ENCODE measurements around the gene GNAI3. TPM values are rescaled to one million over a fixed set of nuclear protein-coding genes. Genes with fewer than 3 reads are reported as not detected.
A peak's percentile ranks its signal among the peaks of the same experiment; 100 is the strongest.

GNAI3 gene
- total and polyA plus RNA-seq, 2 of the 8 experiments (the other 6 are each of a cell fraction or from before 2014, with no cell fraction given), result 4.0 to 9.8 TPM

DNA sequence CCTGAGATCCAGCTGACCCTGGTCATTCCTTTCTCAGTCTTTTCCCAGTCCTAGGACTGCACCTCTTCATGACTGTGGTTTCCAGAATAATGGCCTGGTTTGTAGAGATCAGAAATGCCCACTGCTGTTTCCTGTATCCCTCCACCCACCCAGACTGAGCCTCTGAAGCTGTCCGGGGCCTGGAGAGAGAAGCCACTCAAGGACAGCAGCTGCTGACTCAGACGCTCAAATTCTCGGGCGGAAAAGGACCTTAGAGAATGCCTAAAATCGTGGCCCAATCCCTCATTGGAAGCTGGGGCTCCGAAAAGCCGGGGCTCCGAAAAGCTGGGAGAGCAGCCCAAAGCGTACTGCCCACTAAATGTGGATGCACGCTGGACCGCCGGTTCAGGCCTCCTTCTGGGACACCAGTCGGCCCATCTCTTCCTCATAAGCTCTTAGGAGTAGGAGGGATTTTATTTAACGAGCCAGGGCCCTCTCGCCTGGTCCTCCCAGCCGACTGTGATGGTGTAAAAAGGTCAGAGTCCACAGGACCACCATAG lies 16.5 kb upstream of the GNAI3 start:
- Histone ChIP-seq H3K27ac (ENCODE audit: low read depth, low read length) (no peak overlapping the region), H2AK5ac (ENCODE audit: low read depth, low read length) (no peak overlapping the region), H2BK15ac (ENCODE audit: low read length) (no peak overlapping the region), H3K4ac (replicated peaks; ENCODE audit: insufficient read length, low read depth, low read length) (no peak overlapping the region), H4K20me1 (replicated peaks in 1 of 2; ENCODE audit: control insufficient read depth in 1 of 2, insufficient read depth in 2 of 2, low read length in 2 of 2) (no peaks in the 10 kb centered on the region), H2BK120ac (replicated peaks; ENCODE audit: low read depth, low read length) (no peak overlapping the region), H3K4me1 (replicated peaks in 1 of 4; ENCODE audit: control insufficient read depth in 3 of 4, insufficient read depth in 4 of 4, low read length in 3 of 4) (peaks cover 0 to 3% (median 1%) of the 10 kb centered on the region in 4 experiments; a peak in 4 of 7 replicates), H3K79me2 (ENCODE audit: control insufficient read depth in 1 of 2, insufficient read depth in 2 of 2, low read length in 2 of 2) (no peaks in the 10 kb centered on the region), H4K5ac (ENCODE audit: insufficient read length, low read depth, low read length) (no peak overlapping the region), H2BK5ac (ENCODE audit: low read depth, low read length) (no peak overlapping the region), H3K9ac (replicated peaks in 1 of 4; ENCODE audit: extremely low read depth in 1 of 4, low read depth in 3 of 4, low read length in 3 of 4) (no peak overlapping the region), H3K14ac (ENCODE audit: insufficient read length) (no peak overlapping the region), H3K27me3 (replicated peaks in 1 of 4; ENCODE audit: control insufficient read depth in 3 of 4, extremely low read depth in 1 of 4, insufficient read depth in 3 of 4, low read length in 3 of 4) (no peaks in the 10 kb centered on the region), H3K23me2 (ENCODE audit: low read depth, low read length) (no peaks in the 10 kb centered on the region; the same call in 1 of the 2 replicates), H2BK20ac (ENCODE audit: low read length) (no peak overlapping the region), H3K56ac (replicated peaks; ENCODE audit: insufficient read length, low read depth, low read length) (no peak overlapping the region), H2BK12ac (ENCODE audit: low read depth, low read length) (no peak overlapping the region), H3K36me3 (ENCODE audit: control insufficient read depth in 2 of 4, insufficient read depth in 4 of 4, low read length in 3 of 4) (no peaks in the 10 kb centered on the region), H3K23ac (ENCODE audit: insufficient read length) (no peak overlapping the region), H2AFZ (ENCODE audit: low read length) (no peak overlapping the region; the same call in 1 of the 2 replicates), H3K9me3 (ENCODE audit: insufficient read depth in 2 of 2, low read depth in 1 of 2, low read length in 1 of 2) (no peaks in the 10 kb centered on the region), H4K91ac (replicated peaks; ENCODE audit: insufficient read length, low read length) (no peak overlapping the region), H3K79me1 (ENCODE audit: low read depth, low read length) (no peaks in the 10 kb centered on the region), H3K4me2 (ENCODE audit: insufficient read depth in 1 of 2, low read depth in 2 of 2, low read length in 2 of 2) (no peak overlapping the region), H4K8ac (ENCODE audit: extremely low read depth, insufficient read depth, low read length) (no peak overlapping the region; the same call in 1 of the 2 replicates), H3K18ac (ENCODE audit: extremely low read depth, low read length) (peak overlapping the region; percentile 4; the same call in 1 of the 2 replicates), H3K4me3 (ENCODE audit: extremely low read depth in 1 of 4, insufficient read depth in 2 of 4, low read depth in 3 of 4, low read length in 4 of 4) (no peak overlapping the region)
- FAIRE-seq, result no peak
- DNase-seq (ENCODE audit: low read depth in 1 of 2, low spot score in 2 of 2), result no peak
- ChIA-PET POLR2A (ENCODE audit: partially characterized antibody) (interaction anchor here (0.8 to 2.8 kb wide), 11 partner anchors 12 to 291 kb away, joined by 3 to 20 read pairs (median 5); partner anchors contain the start of genes AMIGO1, ATXN7L2, CYB561D1 and GNAI3), CTCF (ENCODE audit: partially characterized antibody) (interaction anchor here (0.6 to 26.3 kb wide), 55 partner anchors 9 to 483 kb away, joined by 3 to 1755 read pairs (median 4); partner anchors contain the start of genes AMIGO1, ATXN7L2, CYB561D1 and GPR61)
- TF ChIP-seq TEAD4 (IDR thresholded peaks at IDR 0.05; ENCODE audit: low read depth, low read length) (no peak), SUZ12 (IDR thresholded peaks at IDR 0.05; ENCODE audit: low read length) (no peak), NANOG (IDR thresholded peaks at IDR 0.05; ENCODE audit: insufficient read depth, low read depth, low read length, poor library complexity, severe bottlenecking) (no peak), JUN (IDR thresholded peaks at IDR 0.05; ENCODE audit: low read depth, low read length) (no peak), CHD1 (IDR thresholded peaks at IDR 0.05; ENCODE audit: low read depth, low read length) (no peak)
- TF ChIP-seq, protein P1, sequence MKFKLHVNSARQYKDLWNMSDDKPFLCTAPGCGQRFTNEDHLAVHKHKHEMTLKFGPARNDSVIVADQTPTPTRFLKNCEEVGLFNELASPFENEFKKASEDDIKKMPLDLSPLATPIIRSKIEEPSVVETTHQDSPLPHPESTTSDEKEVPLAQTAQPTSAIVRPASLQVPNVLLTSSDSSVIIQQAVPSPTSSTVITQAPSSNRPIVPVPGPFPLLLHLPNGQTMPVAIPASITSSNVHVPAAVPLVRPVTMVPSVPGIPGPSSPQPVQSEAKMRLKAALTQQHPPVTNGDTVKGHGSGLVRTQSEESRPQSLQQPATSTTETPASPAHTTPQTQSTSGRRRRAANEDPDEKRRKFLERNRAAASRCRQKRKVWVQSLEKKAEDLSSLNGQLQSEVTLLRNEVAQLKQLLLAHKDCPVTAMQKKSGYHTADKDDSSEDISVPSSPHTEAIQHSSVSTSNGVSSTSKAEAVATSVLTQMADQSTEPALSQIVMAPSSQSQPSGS (IDR thresholded peaks at IDR 0.05; ENCODE audit: low read length), result no peak
- 65% methylated on average over 16 of the region's 16 CpGs; no CpG with 5 or more reads in 1 of the 2 experiments for WGBS, 2 experiments (ENCODE audit: extremely low coverage in 1 of 2, insufficient coverage in 1 of 2, insufficient read length in 1 of 2, insufficient replicate concordance in 2 of 2, low coverage in 1 of 2, low lambda C conversion rate in 2 of 2, missing lambda C conversion rate in 1 of 2)

Data from H1 (cell line).